Mammary epithelial cell (primary cell): ENCODE data around the gene SPDYC.
"Not testable (repeated sequence)": the region's sequence is repeated elsewhere in the genome, so short reads cannot be mapped to it uniquely, and the experiment has no call there.

ENCODE experiments used
- EZH2 ChIP-seq: IDR thresholded peaks from 2 replicates; pipeline ENCODE4 v1.6.1; 2012; ENCODE audit warnings: low read length, inconsistent platforms, borderline replicate concordance
- TF ChIP-seq, protein P1 (sequence below), 2 donors: IDR thresholded peaks in 1 of 2; conservative IDR thresholded peaks in 1 of 2; 2 replicates each; pipeline ENCODE4 v1.5.1; 2011 to 2012; ENCODE audit warnings: inconsistent platforms in 2 of 2, low read length in 2 of 2, mild to moderate bottlenecking in 2 of 2, control low read depth in 1 of 2, low read depth in 1 of 2; ENCODE audit not compliant: insufficient read depth in 1 of 2; ENCODE audit errors: extremely low read depth in 1 of 2

- TF ChIP-seq, protein P1, sequence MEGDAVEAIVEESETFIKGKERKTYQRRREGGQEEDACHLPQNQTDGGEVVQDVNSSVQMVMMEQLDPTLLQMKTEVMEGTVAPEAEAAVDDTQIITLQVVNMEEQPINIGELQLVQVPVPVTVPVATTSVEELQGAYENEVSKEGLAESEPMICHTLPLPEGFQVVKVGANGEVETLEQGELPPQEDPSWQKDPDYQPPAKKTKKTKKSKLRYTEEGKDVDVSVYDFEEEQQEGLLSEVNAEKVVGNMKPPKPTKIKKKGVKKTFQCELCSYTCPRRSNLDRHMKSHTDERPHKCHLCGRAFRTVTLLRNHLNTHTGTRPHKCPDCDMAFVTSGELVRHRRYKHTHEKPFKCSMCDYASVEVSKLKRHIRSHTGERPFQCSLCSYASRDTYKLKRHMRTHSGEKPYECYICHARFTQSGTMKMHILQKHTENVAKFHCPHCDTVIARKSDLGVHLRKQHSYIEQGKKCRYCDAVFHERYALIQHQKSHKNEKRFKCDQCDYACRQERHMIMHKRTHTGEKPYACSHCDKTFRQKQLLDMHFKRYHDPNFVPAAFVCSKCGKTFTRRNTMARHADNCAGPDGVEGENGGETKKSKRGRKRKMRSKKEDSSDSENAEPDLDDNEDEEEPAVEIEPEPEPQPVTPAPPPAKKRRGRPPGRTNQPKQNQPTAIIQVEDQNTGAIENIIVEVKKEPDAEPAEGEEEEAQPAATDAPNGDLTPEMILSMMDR (conservative IDR thresholded peaks at IDR 0.05 in 1 of 2, IDR thresholded peaks at IDR 0.05 in 1 of 2; ENCODE audit: extremely low read depth in 1 of 2, insufficient read depth in 1 of 2, low read depth in 1 of 2, low read length in 2 of 2) = not testable (repeated sequence)
- TF ChIP-seq EZH2 = not testable (repeated sequence)
Measured at GRCh38 chr11:65174571-65175010, 4.6 kb downstream of the SPDYC start.
